Stimulated activated CD8-positive, alpha-beta memory T cell treated with anti-CD3 and anti-CD28 coated beads, Interleukin-7, amount 100 ng/mL, for 48 hours (primary cell): ENCODE results near the gene NYAP1.
A peak's percentile ranks its signal among the peaks of the same experiment; 100 is the strongest.
"Not testable (repeated sequence)": the region's sequence is repeated elsewhere in the genome, so short reads cannot be mapped to it uniquely, and the experiment has no call there.

Source experiments
- DNase-seq, 2 donors: peaks; one replicate each; pipeline ENCODE4 v3.0.0-alpha.2; 2020; ENCODE audit warnings: low read depth in 1 of 2; ENCODE audit errors: extremely low read depth in 1 of 2

The NYAP1 gene

GRCh38 chr7:100481466-100481865 lies 2.3 kb upstream of the NYAP1 start:
- no peak for DNase-seq

GRCh38 chr7:100482728-100483089 lies 1.0 kb upstream of the NYAP1 start:
- DNase-seq: no peak

GRCh38 chr7:100483090-100483721 lies 521 bp upstream of the NYAP1 start:
- DNase-seq: peak; percentile 61 to 64

- DNase-seq: no peak
Measured at GRCh38 chr7:100484673-100485045, 932 bp downstream of the NYAP1 start.

GRCh38 chr7:100485471-100485876 lies 1.7 kb downstream of the NYAP1 start:
- no peak for DNase-seq

- DNase-seq: no peak
Measured at GRCh38 chr7:100486111-100486636, 2.4 kb downstream of the NYAP1 start.

- no peak for DNase-seq
Measured at GRCh38 chr7:100486753-100487446, 3.2 kb downstream of the NYAP1 start.

GRCh38 chr7:100488333-100489095 lies 4.8 kb downstream of the NYAP1 start:
- DNase-seq: no peak

GRCh38 chr7:100489121-100489520 lies 5.4 kb downstream of the NYAP1 start:
- no peak for DNase-seq

- no peak for DNase-seq
Measured at GRCh38 chr7:100489824-100490223, 6.1 kb downstream of the NYAP1 start.

- DNase-seq: no peak
Measured at GRCh38 chr7:100490483-100491191, 6.9 kb downstream of the NYAP1 start.

- DNase-seq: no peak
Measured at GRCh38 chr7:100491192-100491578, 7.5 kb downstream of the NYAP1 start.

- no peak for DNase-seq
Measured at GRCh38 chr7:100492738-100493475, 9.2 kb downstream of the NYAP1 start.

GRCh38 chr7:100493476-100494264 lies 9.9 kb downstream of the NYAP1 start:
- no peak for DNase-seq

- no peak for DNase-seq
Measured at GRCh38 chr7:100496509-100496908, 12.8 kb downstream of the NYAP1 start.

GRCh38 chr7:100500743-100501142 lies 17.0 kb downstream of the NYAP1 start:
- not testable (repeated sequence) for DNase-seq

- DNase-seq: not testable (repeated sequence)
Measured at GRCh38 chr7:100504031-100504430, 20.3 kb downstream of the NYAP1 start.

GRCh38 chr7:100504887-100505611 lies 21.3 kb downstream of the NYAP1 start:
- no peak for DNase-seq

- DNase-seq: no peak
Measured at GRCh38 chr7:100506356-100506923, 22.7 kb downstream of the NYAP1 start.
